K562 (cell line): Measurements from ENCODE around the gene ERFL. TPM values are rescaled to one million over a fixed set of nuclear protein-coding genes. Genes with fewer than 3 reads are reported as not detected.
A peak's percentile ranks its signal among the peaks of the same experiment; 100 is the strongest.

Experiments used
- CBX3 ChIP-seq, 2 experiments: IDR thresholded peaks; 1 replicate in 1 of 2; 2 replicates in 1 of 2; pipeline ENCODE4 v1.6.1; 2012; ENCODE audit warnings: inconsistent platforms in 2 of 2, low read length in 2 of 2, borderline replicate concordance in 1 of 2, control low read depth in 1 of 2
- KDM2B ChIP-seq: fragments of 250-450 bp; sonication (Bioruptor Pico); IDR thresholded peaks from 2 replicates; pipeline ENCODE4 v1.8.0; 2021; ENCODE audit warnings: mild to moderate bottlenecking, moderate library complexity
- MAFF ChIP-seq: IDR thresholded peaks from 2 replicates; pipeline ENCODE4 v1.6.1; 2012; ENCODE audit warnings: low read length, improper control_type of control experiment
- MAZ ChIP-seq, 2 experiments: fragments of 450-650 bp in 1 of 2; sonication (generic) in 1 of 2; formaldehyde crosslinking; IDR thresholded peaks in 1 of 2; conservative IDR thresholded peaks in 1 of 2; 2 replicates each; pipeline versions ENCODE4 v1.4.0 to v1.5.0; 2020; ENCODE audit warnings: mild to moderate bottlenecking in 1 of 2, missing genetic modification reagents in 1 of 2
- MCM3 ChIP-seq: fragments of 450-650 bp; IDR thresholded peaks from 2 replicates; pipeline ENCODE4 v1.6.1; 2016
- NUFIP1 ChIP-seq: fragments of 450-650 bp; IDR thresholded peaks from 2 replicates; pipeline ENCODE4 v1.6.1; 2018; ENCODE audit not compliant: partially characterized antibody
- POLR2AphosphoS5 ChIP-seq: IDR thresholded peaks from 2 replicates; pipeline ENCODE4 v1.6.1; 2011; ENCODE audit warnings: mild to moderate bottlenecking, low read depth, low read length, moderate library complexity; ENCODE audit not compliant: control insufficient read depth, insufficient read depth
- POLR2H ChIP-seq: IDR thresholded peaks from 2 replicates; pipeline ENCODE4 v1.6.1; 2016; ENCODE audit warnings: missing genetic modification characterization, low read depth, mild to moderate bottlenecking, control low read depth, missing compliant biosample characterization, moderate library complexity
- SMAD2 ChIP-seq: fragments of 150-350 bp; IDR thresholded peaks from 2 replicates; pipeline ENCODE4 v1.6.1; 2014; ENCODE audit warnings: low read depth, mild to moderate bottlenecking, low read length
- SRSF1 ChIP-seq: fragments of 200-400 bp; formaldehyde crosslinking; IDR thresholded peaks from 2 replicates; pipeline ENCODE4 v1.6.1; 2017; ENCODE audit warnings: mild to moderate bottlenecking, low read depth, low read length, moderate library complexity
- SRSF9 ChIP-seq: fragments of 200-400 bp; formaldehyde crosslinking; IDR thresholded peaks from 2 replicates; pipeline ENCODE4 v1.6.1; 2017; ENCODE audit warnings: low read depth, low read length, borderline replicate concordance
- ZBTB17 ChIP-seq: fragments of 450-650 bp; formaldehyde crosslinking; IDR thresholded peaks from 2 replicates; pipeline ENCODE4 v1.4.0; 2020; ENCODE audit warnings: mild to moderate bottlenecking
- ZNF354B ChIP-seq: fragments of 250-450 bp; sonication (Bioruptor Pico); IDR thresholded peaks from 2 replicates; pipeline ENCODE4 v1.4.0; 2020
- ZNF445 ChIP-seq: fragments of 250-450 bp; sonication (Bioruptor Pico); IDR thresholded peaks from 2 replicates; pipeline ENCODE4 v1.4.0; 2020; ENCODE audit warnings: low read depth, mild to moderate bottlenecking, moderate library complexity
- ZSCAN29 ChIP-seq: fragments of 450-650 bp; IDR thresholded peaks from 2 replicates; pipeline ENCODE4 v1.6.1; 2017
- polyA plus RNA-seq, 8 experiments: library from polyadenylated mRNA; depleted of rRNA in 4 of 8; stranded (reverse) in 5 of 8; unstranded in 3 of 8; fragments of >200 nt; fragmentation: Nextera tagmentation in 2 of 8; fragmentation: Illumina TruSeq in 1 of 8; extraction: Ambion mirVana in 2 of 8; extraction: Trizol in 1 of 8; gene quantifications; 2 replicates each; pipeline versions ENCODE4 v1.2.1 to v1.2.3, GENCODE V29; 2011 to 2014; ENCODE audit warnings: inconsistent platforms in 1 of 8, missing spikeins in 1 of 8
- total RNA-seq, 7 experiments: library from RNA; depleted of rRNA in 6 of 7; stranded (reverse); fragments of >200 nt in 6 of 7; fragmentation: Illumina TruSeq in 2 of 7; extraction: Trizol in 2 of 7; gene quantifications; 2 replicates each; pipeline versions ENCODE4 v1.2.1 to v1.2.3, GENCODE V29; 2011 to 2021; ENCODE audit warnings: low replicate concordance in 1 of 7
- TF ChIP-seq, protein P1 (sequence below): IDR thresholded peaks from 2 replicates; pipeline ENCODE4 v1.6.1; 2014; ENCODE audit warnings: antibody characterized with exemption
- TF ChIP-seq, protein P2 (sequence below): sonication (generic); formaldehyde crosslinking; IDR thresholded peaks from 2 replicates; pipeline ENCODE4 v1.8.1; 2023; ENCODE audit warnings: missing genetic modification reagents, mild to moderate bottlenecking, borderline replicate concordance
- TF ChIP-seq, protein P3 (sequence below): fragments of 450-650 bp; IDR thresholded peaks from 2 replicates; pipeline ENCODE4 v1.7.0; 2016; ENCODE audit warnings: borderline replicate concordance

Gene ERFL
- total and polyA plus RNA-seq, 9 of the 15 experiments (the other 6 are each of a cell fraction or from before 2014, with no cell fraction given): 0.07 to 0.75 (median 0.32) TPM; not detected in 4

DNA sequence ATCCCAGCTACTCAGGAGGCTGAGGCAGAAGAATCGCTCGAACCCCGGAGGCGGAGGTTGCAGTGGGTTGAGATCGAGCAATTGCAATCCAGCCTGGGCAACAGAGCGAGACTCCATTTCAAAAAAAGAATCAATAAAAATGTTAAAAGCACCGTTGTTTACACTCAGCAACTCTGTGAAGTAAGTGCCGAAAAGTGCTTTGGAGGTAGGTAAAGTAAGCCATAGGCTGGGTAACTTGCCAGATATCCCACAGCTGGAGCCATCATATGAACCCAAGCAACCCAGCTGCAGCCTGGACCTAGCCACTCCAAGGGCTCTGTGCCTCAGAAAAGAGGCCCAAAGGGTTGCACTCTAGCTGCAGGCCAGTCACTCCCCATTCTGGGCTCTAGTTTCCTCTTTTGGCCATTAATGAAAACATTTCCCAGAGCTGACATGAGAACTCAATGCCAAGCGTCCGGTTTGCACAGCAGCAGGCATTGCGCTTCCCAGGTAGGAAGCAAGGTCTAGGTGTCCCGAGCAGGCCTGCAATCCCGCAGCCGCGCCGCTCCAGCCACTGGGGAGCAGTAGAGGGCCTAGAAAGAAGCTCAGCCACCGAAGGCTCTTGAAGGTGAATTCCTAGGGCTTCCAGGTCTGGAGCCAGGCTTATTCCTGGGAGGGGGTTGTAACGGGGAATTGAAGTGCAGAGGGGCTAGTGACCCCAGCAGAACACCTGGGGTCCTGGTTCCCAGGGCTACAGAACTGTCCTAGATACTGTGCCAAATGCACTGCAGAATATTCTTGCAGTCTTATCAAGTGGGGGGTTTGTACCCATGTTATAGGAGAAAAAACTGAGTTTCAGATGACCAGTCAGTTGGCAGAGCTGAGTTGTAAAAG is 55.2 kb downstream of the ERFL start (continued):
- TF ChIP-seq CBX3 (IDR thresholded peaks at IDR 0.05; ENCODE audit: borderline replicate concordance in 1 of 2, low read length in 2 of 2) (no peak), POLR2AphosphoS5 (0 out of 2 replicates have a peak, but pooled peaks have one; percentile 33), SRSF1 (no peak), ZBTB17 (CRISPR knock-in tag) (no peak), MAZ (CRISPR knock-in tag; conservative IDR thresholded peaks at IDR 0.05 in 1 of 2, IDR thresholded peaks at IDR 0.05 in 1 of 2) (peak in 1 of 2 experiments; percentile 64; a peak in 1 of 4 replicates), MAFF (no peak), MCM3 (no peak), KDM2B (CRISPR knock-in tag) (no peak), ZNF354B (CRISPR knock-in tag) (no peak), ZNF445 (CRISPR knock-in tag) (no peak), POLR2H (tag) (no peak), NUFIP1 (no peak), SRSF9 (no peak), SMAD2 (no peak), ZSCAN29 (no peak)
- TF ChIP-seq, protein P1, sequence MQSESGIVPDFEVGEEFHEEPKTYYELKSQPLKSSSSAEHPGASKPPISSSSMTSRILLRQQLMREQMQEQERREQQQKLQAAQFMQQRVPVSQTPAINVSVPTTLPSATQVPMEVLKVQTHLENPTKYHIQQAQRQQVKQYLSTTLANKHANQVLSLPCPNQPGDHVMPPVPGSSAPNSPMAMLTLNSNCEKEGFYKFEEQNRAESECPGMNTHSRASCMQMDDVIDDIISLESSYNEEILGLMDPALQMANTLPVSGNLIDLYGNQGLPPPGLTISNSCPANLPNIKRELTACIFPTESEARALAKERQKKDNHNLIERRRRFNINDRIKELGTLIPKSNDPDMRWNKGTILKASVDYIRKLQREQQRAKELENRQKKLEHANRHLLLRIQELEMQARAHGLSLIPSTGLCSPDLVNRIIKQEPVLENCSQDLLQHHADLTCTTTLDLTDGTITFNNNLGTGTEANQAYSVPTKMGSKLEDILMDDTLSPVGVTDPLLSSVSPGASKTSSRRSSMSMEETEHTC: no peak
- TF ChIP-seq, protein P2, sequence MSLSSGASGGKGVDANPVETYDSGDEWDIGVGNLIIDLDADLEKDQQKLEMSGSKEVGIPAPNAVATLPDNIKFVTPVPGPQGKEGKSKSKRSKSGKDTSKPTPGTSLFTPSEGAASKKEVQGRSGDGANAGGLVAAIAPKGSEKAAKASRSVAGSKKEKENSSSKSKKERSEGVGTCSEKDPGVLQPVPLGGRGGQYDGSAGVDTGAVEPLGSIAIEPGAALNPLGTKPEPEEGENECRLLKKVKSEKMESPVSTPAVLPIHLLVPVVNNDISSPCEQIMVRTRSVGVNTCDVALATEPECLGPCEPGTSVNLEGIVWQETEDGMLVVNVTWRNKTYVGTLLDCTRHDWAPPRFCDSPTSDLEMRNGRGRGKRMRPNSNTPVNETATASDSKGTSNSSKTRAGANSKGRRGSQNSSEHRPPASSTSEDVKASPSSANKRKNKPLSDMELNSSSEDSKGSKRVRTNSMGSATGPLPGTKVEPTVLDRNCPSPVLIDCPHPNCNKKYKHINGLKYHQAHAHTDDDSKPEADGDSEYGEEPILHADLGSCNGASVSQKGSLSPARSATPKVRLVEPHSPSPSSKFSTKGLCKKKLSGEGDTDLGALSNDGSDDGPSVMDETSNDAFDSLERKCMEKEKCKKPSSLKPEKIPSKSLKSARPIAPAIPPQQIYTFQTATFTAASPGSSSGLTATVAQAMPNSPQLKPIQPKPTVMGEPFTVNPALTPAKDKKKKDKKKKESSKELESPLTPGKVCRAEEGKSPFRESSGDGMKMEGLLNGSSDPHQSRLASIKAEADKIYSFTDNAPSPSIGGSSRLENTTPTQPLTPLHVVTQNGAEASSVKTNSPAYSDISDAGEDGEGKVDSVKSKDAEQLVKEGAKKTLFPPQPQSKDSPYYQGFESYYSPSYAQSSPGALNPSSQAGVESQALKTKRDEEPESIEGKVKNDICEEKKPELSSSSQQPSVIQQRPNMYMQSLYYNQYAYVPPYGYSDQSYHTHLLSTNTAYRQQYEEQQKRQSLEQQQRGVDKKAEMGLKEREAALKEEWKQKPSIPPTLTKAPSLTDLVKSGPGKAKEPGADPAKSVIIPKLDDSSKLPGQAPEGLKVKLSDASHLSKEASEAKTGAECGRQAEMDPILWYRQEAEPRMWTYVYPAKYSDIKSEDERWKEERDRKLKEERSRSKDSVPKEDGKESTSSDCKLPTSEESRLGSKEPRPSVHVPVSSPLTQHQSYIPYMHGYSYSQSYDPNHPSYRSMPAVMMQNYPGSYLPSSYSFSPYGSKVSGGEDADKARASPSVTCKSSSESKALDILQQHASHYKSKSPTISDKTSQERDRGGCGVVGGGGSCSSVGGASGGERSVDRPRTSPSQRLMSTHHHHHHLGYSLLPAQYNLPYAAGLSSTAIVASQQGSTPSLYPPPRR: no peak
- TF ChIP-seq, protein P3, sequence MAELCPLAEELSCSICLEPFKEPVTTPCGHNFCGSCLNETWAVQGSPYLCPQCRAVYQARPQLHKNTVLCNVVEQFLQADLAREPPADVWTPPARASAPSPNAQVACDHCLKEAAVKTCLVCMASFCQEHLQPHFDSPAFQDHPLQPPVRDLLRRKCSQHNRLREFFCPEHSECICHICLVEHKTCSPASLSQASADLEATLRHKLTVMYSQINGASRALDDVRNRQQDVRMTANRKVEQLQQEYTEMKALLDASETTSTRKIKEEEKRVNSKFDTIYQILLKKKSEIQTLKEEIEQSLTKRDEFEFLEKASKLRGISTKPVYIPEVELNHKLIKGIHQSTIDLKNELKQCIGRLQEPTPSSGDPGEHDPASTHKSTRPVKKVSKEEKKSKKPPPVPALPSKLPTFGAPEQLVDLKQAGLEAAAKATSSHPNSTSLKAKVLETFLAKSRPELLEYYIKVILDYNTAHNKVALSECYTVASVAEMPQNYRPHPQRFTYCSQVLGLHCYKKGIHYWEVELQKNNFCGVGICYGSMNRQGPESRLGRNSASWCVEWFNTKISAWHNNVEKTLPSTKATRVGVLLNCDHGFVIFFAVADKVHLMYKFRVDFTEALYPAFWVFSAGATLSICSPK: no peak
